IMR-90 (cell line): Measurements from ENCODE around the gene SPHK2. TPM values are rescaled to one million over a fixed set of nuclear protein-coding genes. Genes with fewer than 3 reads are reported as not detected.

Experiments used
- ATAC-seq: fragments of 200-7000 bp; cut with Tn5 transposase; 2 replicates; pipeline ENCODE4 v1.9.1; 2020; ENCODE audit warnings: low read depth, mild to moderate bottlenecking, moderate library complexity
- BruUV-seq: library from RNA; stranded (reverse); fragments of 400-500 nt; replicated peaks from 2 replicates; lab custom pipeline; 2021; lab: Mats Ljungman, UMichigan
- CTCF ChIA-PET: fragments of 300-600 bp; formaldehyde crosslinking; extraction: SDS; loops from one replicate; lab custom pipeline; 2021; ENCODE audit warnings: antibody characterized with exemption; lab: Yijun Ruan, JAX
- POLR2A ChIA-PET: fragments of 300-600 bp; sonication (Branson Sonifier 250); formaldehyde crosslinking; loops from one replicate; lab custom pipeline; 2022; ENCODE audit warnings: antibody characterized with exemption; ENCODE audit not compliant: unreplicated experiment; lab: Charles Lee
- DNase-seq: peaks from one replicate; pipeline ENCODE4 v3.0.0; 2013
- H2AFZ ChIP-seq: replicated peaks from 2 replicates; pipeline ENCODE3; 2013; ENCODE audit warnings: low read length, mild to moderate bottlenecking; ENCODE audit not compliant: poor library complexity
- H2AK5ac ChIP-seq: 2 replicates; pipeline ENCODE4 v1.6.1; 2013; ENCODE audit warnings: low read depth, low read length, inconsistent platforms
- H2AK9ac ChIP-seq: replicated peaks from 2 replicates; pipeline ENCODE3; 2013; ENCODE audit warnings: mild to moderate bottlenecking, low read depth, low read length, moderate library complexity; ENCODE audit not compliant: poor library complexity
- H2BK120ac ChIP-seq: 2 replicates; pipeline ENCODE4 v1.6.1; 2013; ENCODE audit warnings: low read depth, low read length, inconsistent platforms
- H2BK15ac ChIP-seq: 3 replicates; pipeline ENCODE4 v1.6.1; 2013; ENCODE audit warnings: low read depth, low read length, inconsistent platforms
- H2BK20ac ChIP-seq: 2 replicates; pipeline ENCODE4 v1.6.1; 2013; ENCODE audit warnings: low read depth, mild to moderate bottlenecking, inconsistent platforms, low read length, moderate library complexity
- H2BK5ac ChIP-seq: 2 replicates; pipeline ENCODE4 v1.6.1; 2013; ENCODE audit warnings: mild to moderate bottlenecking, low read depth, low read length, inconsistent platforms; ENCODE audit not compliant: poor library complexity, severe bottlenecking
- H3K14ac ChIP-seq: replicated peaks from 2 replicates; pipeline ENCODE4 v1.6.1; 2013; ENCODE audit warnings: low read depth, low read length, inconsistent platforms
- H3K18ac ChIP-seq: 2 replicates; pipeline ENCODE4 v1.6.1; 2013; ENCODE audit warnings: low read depth, low read length, control low read depth
- H3K23ac ChIP-seq: 2 replicates; pipeline ENCODE4 v1.6.1; 2013; ENCODE audit warnings: low read depth, low read length, inconsistent platforms
- H3K27ac ChIP-seq: 2 replicates; pipeline ENCODE4 v1.5.1; 2013; ENCODE audit warnings: mild to moderate bottlenecking, control low read depth, low read length; ENCODE audit not compliant: insufficient read depth
- H3K27me3 ChIP-seq: 2 replicates; pipeline ENCODE4 v1.6.1; 2013; ENCODE audit warnings: low read length; ENCODE audit not compliant: control insufficient read depth, insufficient read depth
- H3K36me3 ChIP-seq: 2 replicates; pipeline ENCODE4 v1.6.1; 2013; ENCODE audit warnings: low read length, mixed read lengths; ENCODE audit not compliant: control insufficient read depth, insufficient read depth
- H3K4ac ChIP-seq: 2 replicates; pipeline ENCODE4 v1.6.1; 2013; ENCODE audit warnings: low read depth, low read length, inconsistent platforms
- H3K4me1 ChIP-seq: 2 replicates; pipeline ENCODE4 v1.6.1; 2013; ENCODE audit warnings: low read length, mixed read lengths; ENCODE audit not compliant: control insufficient read depth, insufficient read depth
- H3K4me2 ChIP-seq: 2 replicates; pipeline ENCODE4 v1.6.1; 2013; ENCODE audit warnings: low read depth, mild to moderate bottlenecking, control low read depth, low read length, moderate library complexity
- H3K4me3 ChIP-seq: 2 replicates; pipeline ENCODE4 v1.5.1; 2013; ENCODE audit warnings: low read depth, mild to moderate bottlenecking, control low read depth, low read length, moderate library complexity; ENCODE audit not compliant: insufficient read depth
- H3K56ac ChIP-seq: 2 replicates; pipeline ENCODE4 v1.6.1; 2013; ENCODE audit warnings: low read length, inconsistent platforms; ENCODE audit not compliant: insufficient read depth; ENCODE audit errors: extremely low read depth
- H3K79me1 ChIP-seq, 2 experiments: 2 replicates each; pipeline ENCODE4 v1.6.1; 2013; ENCODE audit warnings: low read length in 2 of 2, inconsistent platforms in 1 of 2, low read depth in 1 of 2
- H3K9ac ChIP-seq: 2 replicates; pipeline ENCODE4 v1.6.1; 2013; ENCODE audit warnings: low read depth, low read length, control low read depth
- H3K9me1 ChIP-seq: 2 replicates; pipeline ENCODE4 v1.6.1; 2013; ENCODE audit warnings: low read length, inconsistent platforms; ENCODE audit not compliant: insufficient read depth
- H3K9me3 ChIP-seq: 2 replicates; pipeline ENCODE4 v1.6.1; 2013; ENCODE audit warnings: low read length; ENCODE audit not compliant: control insufficient read depth, insufficient read depth
- H4K20me1 ChIP-seq: 2 replicates; pipeline ENCODE4 v1.6.1; 2013; ENCODE audit warnings: low read length, inconsistent platforms; ENCODE audit not compliant: insufficient read depth
- H4K5ac ChIP-seq: 2 replicates; pipeline ENCODE4 v1.6.1; 2013; ENCODE audit warnings: mild to moderate bottlenecking, low read depth, low read length, control low read depth
- H4K8ac ChIP-seq, 2 experiments: 2 replicates each; pipeline ENCODE4 v1.6.1; 2013; ENCODE audit warnings: low read depth in 2 of 2, low read length in 2 of 2, control low read depth in 1 of 2, inconsistent platforms in 1 of 2
- H4K91ac ChIP-seq: 2 replicates; pipeline ENCODE4 v1.6.1; 2013; ENCODE audit warnings: low read depth, low read length, inconsistent platforms; ENCODE audit not compliant: insufficient read depth
- MAFK ChIP-seq: IDR thresholded peaks from 2 replicates; pipeline ENCODE4 v1.6.1; 2012; ENCODE audit warnings: low read depth, low read length, improper control_type of control experiment
- RCOR1 ChIP-seq: IDR thresholded peaks from 2 replicates; pipeline ENCODE4 v1.6.1; 2012; ENCODE audit warnings: mild to moderate bottlenecking, low read length, improper control_type of control experiment; ENCODE audit not compliant: insufficient replicate concordance
- WGBS, 2 experiments: methylation state at CpG; one replicate each; pipeline versions ENCODE4 v1.1.5 to v1.1.7; 2013; ENCODE audit warnings: missing lambda C conversion rate in 2 of 2; ENCODE audit not compliant: insufficient read length in 1 of 2; ENCODE audit errors: extremely low coverage in 2 of 2; 5-methylcytosine and 5-hydroxymethylcytosine counted together
- dilution Hi-C: fragments of 300-500 bp; cut with HindIII; formaldehyde crosslinking; loops from one replicate; pipeline ENCODE4 v1.14.3; 2018; ENCODE audit warnings: low sequenced_read_pairs; ENCODE audit not compliant: unreplicated experiment
- in situ Hi-C: fragments of 300-500 bp; cut with MboI; formaldehyde crosslinking; loops from 3 replicates; pipeline ENCODE4 v1.14.3; 2019; ENCODE audit warnings: low sequenced_read_pairs, inconsistent platforms, mixed read lengths
- intact Hi-C: fragments of 100-400 bp; cut with micrococcal nuclease; formaldehyde crosslinking; loops from 2 replicates; pipeline ENCODE4 v1.10.0; 2022
- polyA plus RNA-seq, 3 experiments: library from polyadenylated mRNA; depleted of rRNA; stranded (reverse); fragments of >200 nt; gene quantifications; 2 replicates each; pipeline ENCODE4 v1.2.3, GENCODE V29; 2012; ENCODE audit warnings: low replicate concordance in 1 of 3
- total RNA-seq: library from RNA; depleted of rRNA; stranded (reverse); fragments of >200 nt; gene quantifications from 2 replicates; pipeline ENCODE4 v1.2.3, GENCODE V29; 2012

Gene SPHK2
- total and polyA plus RNA-seq, 2 of the 4 experiments (the other 2 are of a cell fraction) = 1.6 to 9.9 TPM

GRCh38 chr19:48611872-48612271, 7.4 kb upstream of the SPHK2 start:
- Histone ChIP-seq H2AK9ac (no peak overlapping the region), H3K4me3 (no peak overlapping the region), H3K27me3 (no peaks in the 10 kb centered on the region), H2AK5ac (no peak overlapping the region; the same call in 1 of the 2 replicates), H3K9me3 (no peaks in the 10 kb centered on the region), H3K9ac (no peak overlapping the region), H3K9me1 (no peaks in the 10 kb centered on the region), H3K79me1 (peaks cover 8 to 19% of the 10 kb centered on the region in 2 experiments; a peak in 3 of 4 replicates), H3K27ac (no peak overlapping the region), H4K8ac (no peak overlapping the region), H4K91ac (no peak overlapping the region), H3K4me1 (no peaks in the 10 kb centered on the region; the same call in 1 of the 2 replicates), H4K5ac (no peak overlapping the region), H3K4me2 (no peak overlapping the region), H2BK120ac (no peak overlapping the region), H2AFZ (peak overlapping the region; percentile 32), H2BK5ac (no peak overlapping the region), H4K20me1 (peaks cover 33% of the 10 kb centered on the region), H3K18ac (no peak overlapping the region), H3K56ac (no peak overlapping the region), H3K4ac (no peak overlapping the region), H3K14ac (no peak overlapping the region), H2BK20ac (no peak overlapping the region), H3K23ac (no peak overlapping the region), H2BK15ac (no peak overlapping the region), H3K36me3 (peaks cover 21% of the 10 kb centered on the region)
- intact Hi-C loops (no loop called here), dilution Hi-C loops (no loop called here), in situ Hi-C loops (no loop called here)
- 88% methylated on average over 13 of the region's 14 CpGs; no CpG with 5 or more reads in 1 of the 2 experiments for WGBS, 2 experiments
- ChIA-PET POLR2A (no interaction called here), CTCF (no interaction called here)
- TF ChIP-seq RCOR1 (no peak), MAFK (peak; percentile 37)
- ATAC-seq (no peak), DNase-seq (no peak)
- BruUV-seq = no TSS peak
